GM21737 (cell line): ENCODE data around the gene HIPK3.
"Not testable (repeated sequence)": the region's sequence is repeated elsewhere in the genome, so short reads cannot be mapped to it uniquely, and the experiment has no call there.

ENCODE experiments used
- ATAC-seq: cut with Tn5 transposase; IDR thresholded peaks from one replicate; pipeline ENCODE4 v1.9.1; 2021; ENCODE audit warnings: mild to moderate bottlenecking, moderate library complexity; ENCODE audit not compliant: unreplicated experiment

The HIPK3 gene

GRCh38 chr11:33296695-33297094 lies 39.5 kb downstream of the HIPK3 start:
- ATAC-seq = no peak

- ATAC-seq = no peak
These were observed 46.4 kb downstream of the HIPK3 start for GRCh38 chr11:33303541-33303940.

GRCh38 chr11:33306821-33307220 lies 49.6 kb downstream of the HIPK3 start:
- ATAC-seq = not testable (repeated sequence)

GRCh38 chr11:33307984-33308383 lies 50.8 kb downstream of the HIPK3 start:
- no peak for ATAC-seq

- no peak for ATAC-seq
These were observed 51.9 kb downstream of the HIPK3 start for GRCh38 chr11:33309118-33309517.

- ATAC-seq = no peak
These were observed 53.7 kb downstream of the HIPK3 start for GRCh38 chr11:33310720-33311500.

GRCh38 chr11:33311680-33312079 lies 54.5 kb downstream of the HIPK3 start:
- no peak for ATAC-seq

- no peak for ATAC-seq
These were observed 58.6 kb downstream of the HIPK3 start for GRCh38 chr11:33315822-33316221.

- ATAC-seq = no peak
These were observed 60.5 kb downstream of the HIPK3 start for GRCh38 chr11:33317662-33318061.

GRCh38 chr11:33320016-33320813 lies 63.0 kb downstream of the HIPK3 start:
- no peak for ATAC-seq

GRCh38 chr11:33320814-33321330 lies 63.7 kb downstream of the HIPK3 start:
- ATAC-seq = no peak

GRCh38 chr11:33321422-33321821 lies 64.2 kb downstream of the HIPK3 start:
- ATAC-seq = no peak

GRCh38 chr11:33323421-33323820 lies 66.2 kb downstream of the HIPK3 start:
- ATAC-seq = no peak

GRCh38 chr11:33324302-33324985 lies 67.3 kb downstream of the HIPK3 start:
- ATAC-seq = no peak

- no peak for ATAC-seq
These were observed 68.3 kb downstream of the HIPK3 start for GRCh38 chr11:33325451-33325850.

- peak; percentile 73 for ATAC-seq
These were observed 72.6 kb downstream of the HIPK3 start for GRCh38 chr11:33329705-33330329.

GRCh38 chr11:33333816-33334215 lies 76.6 kb downstream of the HIPK3 start:
- no peak for ATAC-seq

GRCh38 chr11:33334627-33335026 lies 77.4 kb downstream of the HIPK3 start:
- ATAC-seq = no peak

GRCh38 chr11:33339247-33339646 lies 82.1 kb downstream of the HIPK3 start:
- ATAC-seq = no peak

- no peak for ATAC-seq
These were observed 87.4 kb downstream of the HIPK3 start for GRCh38 chr11:33344611-33345010.
